Uterus (tissue), 2 donors: ENCODE data around the gene CDHR4.
"Not testable (repeated sequence)": the region's sequence is repeated elsewhere in the genome, so short reads cannot be mapped to it uniquely, and the experiment has no call there.

ENCODE experiments used
- POLR2A ChIP-seq, 2 donors: fragments of 450-650 bp; IDR thresholded peaks; one replicate each; pipeline ENCODE4 v1.6.1; 2016; ENCODE audit warnings: antibody characterized with exemption in 2 of 2, mild to moderate bottlenecking in 1 of 2, moderate library complexity in 1 of 2
- TF ChIP-seq, protein P1 (sequence below), 4 experiments: fragments of 200-600 bp in 2 of 4; fragments of 450-650 bp in 2 of 4; sonication (generic) in 2 of 4; IDR thresholded peaks; one replicate each; pipeline ENCODE4 v1.5.1; 2016 to 2019; ENCODE audit warnings: antibody characterized with exemption in 4 of 4, mild to moderate bottlenecking in 2 of 4, moderate library complexity in 1 of 4

GRCh38 chr3:49776101-49776500 lies 23.6 kb downstream of the CDHR4 start:
- TF ChIP-seq, protein P1, sequence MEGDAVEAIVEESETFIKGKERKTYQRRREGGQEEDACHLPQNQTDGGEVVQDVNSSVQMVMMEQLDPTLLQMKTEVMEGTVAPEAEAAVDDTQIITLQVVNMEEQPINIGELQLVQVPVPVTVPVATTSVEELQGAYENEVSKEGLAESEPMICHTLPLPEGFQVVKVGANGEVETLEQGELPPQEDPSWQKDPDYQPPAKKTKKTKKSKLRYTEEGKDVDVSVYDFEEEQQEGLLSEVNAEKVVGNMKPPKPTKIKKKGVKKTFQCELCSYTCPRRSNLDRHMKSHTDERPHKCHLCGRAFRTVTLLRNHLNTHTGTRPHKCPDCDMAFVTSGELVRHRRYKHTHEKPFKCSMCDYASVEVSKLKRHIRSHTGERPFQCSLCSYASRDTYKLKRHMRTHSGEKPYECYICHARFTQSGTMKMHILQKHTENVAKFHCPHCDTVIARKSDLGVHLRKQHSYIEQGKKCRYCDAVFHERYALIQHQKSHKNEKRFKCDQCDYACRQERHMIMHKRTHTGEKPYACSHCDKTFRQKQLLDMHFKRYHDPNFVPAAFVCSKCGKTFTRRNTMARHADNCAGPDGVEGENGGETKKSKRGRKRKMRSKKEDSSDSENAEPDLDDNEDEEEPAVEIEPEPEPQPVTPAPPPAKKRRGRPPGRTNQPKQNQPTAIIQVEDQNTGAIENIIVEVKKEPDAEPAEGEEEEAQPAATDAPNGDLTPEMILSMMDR (IDR thresholded peaks at IDR 0.05) = not testable (repeated sequence)
- not testable (repeated sequence) for TF ChIP-seq POLR2A (IDR thresholded peaks at IDR 0.05)
